Ishikawa (cell line): ENCODE data around the gene SIAH1.

Source experiments
- CEBPB ChIP-seq: IDR thresholded peaks from 2 replicates; pipeline ENCODE4 v1.6.1; 2012
- CREB1 ChIP-seq: IDR thresholded peaks from 2 replicates; pipeline ENCODE4 v1.6.1; 2012; ENCODE audit warnings: low read depth
- EGR1 ChIP-seq: IDR thresholded peaks from 2 replicates; pipeline ENCODE4 v1.6.1; 2012
- EP300 ChIP-seq: IDR thresholded peaks from 2 replicates; pipeline ENCODE4 v1.6.1; 2012; ENCODE audit warnings: borderline replicate concordance
- FOXM1 ChIP-seq: IDR thresholded peaks from 2 replicates; pipeline ENCODE4 v1.6.1; 2012; ENCODE audit warnings: low read depth, borderline replicate concordance
- NFIC ChIP-seq: IDR thresholded peaks from 2 replicates; pipeline ENCODE4 v1.6.1; 2012
- RAD21 ChIP-seq: IDR thresholded peaks from 2 replicates; pipeline ENCODE4 v1.6.1; 2012; ENCODE audit warnings: low read depth
- TAF1 ChIP-seq: IDR thresholded peaks from 2 replicates; pipeline ENCODE4 v1.6.1; 2012; ENCODE audit warnings: low read depth, mild to moderate bottlenecking
- TCF12 ChIP-seq: IDR thresholded peaks from 2 replicates; pipeline ENCODE4 v1.6.1; 2012; ENCODE audit warnings: low read depth
- TEAD4 ChIP-seq: IDR thresholded peaks from 2 replicates; pipeline ENCODE4 v1.6.1; 2012
- YY1 ChIP-seq: IDR thresholded peaks from 2 replicates; pipeline ENCODE4 v1.6.1; 2012; ENCODE audit warnings: low read depth
- ZBTB7A ChIP-seq: IDR thresholded peaks from 2 replicates; pipeline ENCODE4 v1.6.1; 2012; ENCODE audit warnings: low read depth
- TF ChIP-seq, protein P1 (sequence below): IDR thresholded peaks from 2 replicates; pipeline ENCODE4 v1.6.1; 2012; ENCODE audit warnings: low read depth, mild to moderate bottlenecking
- TF ChIP-seq, protein P2 (sequence below): IDR thresholded peaks from 2 replicates; pipeline ENCODE4 v1.6.1; 2012
- TF ChIP-seq, protein P3 (sequence below): IDR thresholded peaks from 2 replicates; pipeline ENCODE4 v1.6.1; 2012

The SIAH1 gene

DNA sequence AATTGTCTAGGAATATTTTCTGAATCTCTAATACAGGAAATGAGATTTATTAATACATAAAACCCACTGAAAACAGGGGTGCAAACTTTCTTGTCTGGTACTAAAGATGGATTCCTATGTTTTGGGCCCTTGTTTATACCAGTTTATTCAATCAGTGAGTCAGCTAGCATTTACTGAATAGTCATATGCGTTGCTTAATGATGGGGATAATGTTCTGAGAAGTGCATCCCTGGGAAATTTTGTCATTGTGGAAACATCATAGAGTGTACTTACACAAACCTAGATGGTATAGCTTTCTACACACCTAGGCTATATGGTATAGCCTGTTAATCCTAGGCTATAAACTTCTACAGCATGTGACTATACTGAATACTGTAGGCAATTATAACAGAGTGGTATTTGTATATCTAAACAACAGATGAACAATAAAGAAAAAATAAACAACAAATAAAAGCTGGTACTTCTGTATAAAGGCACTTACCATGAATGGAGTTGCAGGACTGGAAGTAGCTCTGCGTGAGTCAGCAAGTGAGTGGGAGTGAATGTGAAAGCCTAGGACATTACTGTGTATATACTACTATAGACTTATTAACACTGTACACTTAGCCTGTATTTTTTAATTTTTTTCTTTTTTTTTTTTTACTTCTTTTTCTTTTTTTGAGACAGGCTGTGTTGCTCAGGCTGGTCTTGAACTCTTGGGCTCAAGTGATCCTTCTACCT lies 63.7 kb downstream of the SIAH1 start:
- TF ChIP-seq EGR1 (no peak), TEAD4 (no peak), FOXM1 (no peak), RAD21 (no peak), TCF12 (no peak), YY1 (no peak)
- TF ChIP-seq, protein P1, sequence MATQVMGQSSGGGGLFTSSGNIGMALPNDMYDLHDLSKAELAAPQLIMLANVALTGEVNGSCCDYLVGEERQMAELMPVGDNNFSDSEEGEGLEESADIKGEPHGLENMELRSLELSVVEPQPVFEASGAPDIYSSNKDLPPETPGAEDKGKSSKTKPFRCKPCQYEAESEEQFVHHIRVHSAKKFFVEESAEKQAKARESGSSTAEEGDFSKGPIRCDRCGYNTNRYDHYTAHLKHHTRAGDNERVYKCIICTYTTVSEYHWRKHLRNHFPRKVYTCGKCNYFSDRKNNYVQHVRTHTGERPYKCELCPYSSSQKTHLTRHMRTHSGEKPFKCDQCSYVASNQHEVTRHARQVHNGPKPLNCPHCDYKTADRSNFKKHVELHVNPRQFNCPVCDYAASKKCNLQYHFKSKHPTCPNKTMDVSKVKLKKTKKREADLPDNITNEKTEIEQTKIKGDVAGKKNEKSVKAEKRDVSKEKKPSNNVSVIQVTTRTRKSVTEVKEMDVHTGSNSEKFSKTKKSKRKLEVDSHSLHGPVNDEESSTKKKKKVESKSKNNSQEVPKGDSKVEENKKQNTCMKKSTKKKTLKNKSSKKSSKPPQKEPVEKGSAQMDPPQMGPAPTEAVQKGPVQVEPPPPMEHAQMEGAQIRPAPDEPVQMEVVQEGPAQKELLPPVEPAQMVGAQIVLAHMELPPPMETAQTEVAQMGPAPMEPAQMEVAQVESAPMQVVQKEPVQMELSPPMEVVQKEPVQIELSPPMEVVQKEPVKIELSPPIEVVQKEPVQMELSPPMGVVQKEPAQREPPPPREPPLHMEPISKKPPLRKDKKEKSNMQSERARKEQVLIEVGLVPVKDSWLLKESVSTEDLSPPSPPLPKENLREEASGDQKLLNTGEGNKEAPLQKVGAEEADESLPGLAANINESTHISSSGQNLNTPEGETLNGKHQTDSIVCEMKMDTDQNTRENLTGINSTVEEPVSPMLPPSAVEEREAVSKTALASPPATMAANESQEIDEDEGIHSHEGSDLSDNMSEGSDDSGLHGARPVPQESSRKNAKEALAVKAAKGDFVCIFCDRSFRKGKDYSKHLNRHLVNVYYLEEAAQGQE, result no peak
- TF ChIP-seq, protein P2, sequence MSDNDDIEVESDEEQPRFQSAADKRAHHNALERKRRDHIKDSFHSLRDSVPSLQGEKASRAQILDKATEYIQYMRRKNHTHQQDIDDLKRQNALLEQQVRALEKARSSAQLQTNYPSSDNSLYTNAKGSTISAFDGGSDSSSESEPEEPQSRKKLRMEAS, result no peak

DNA sequence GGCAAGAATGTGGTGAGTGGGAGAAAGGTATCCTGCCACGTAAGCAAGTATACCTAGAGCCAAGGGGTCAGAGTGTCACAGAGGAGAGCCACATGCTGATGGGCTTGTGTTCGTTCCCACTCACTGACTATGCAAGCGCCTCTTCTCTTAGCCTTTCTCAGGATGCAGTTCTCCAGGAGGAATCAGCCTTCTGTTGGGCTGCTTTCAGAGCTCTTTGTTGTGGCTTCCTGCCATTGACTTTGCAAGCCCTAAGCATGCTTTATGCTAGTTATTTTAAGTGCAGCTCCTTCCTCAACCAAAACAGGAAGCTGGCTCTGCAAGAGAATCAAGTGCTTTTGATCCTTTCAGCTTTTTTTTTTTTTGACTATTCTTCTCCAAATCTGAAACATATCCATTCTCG lies 66.6 kb downstream of the SIAH1 start:
- TF ChIP-seq CREB1, result no peak
- no peak for TF ChIP-seq EGR1
- no peak for TF ChIP-seq EP300
- TF ChIP-seq YY1, result no peak
- TF ChIP-seq, protein P3, sequence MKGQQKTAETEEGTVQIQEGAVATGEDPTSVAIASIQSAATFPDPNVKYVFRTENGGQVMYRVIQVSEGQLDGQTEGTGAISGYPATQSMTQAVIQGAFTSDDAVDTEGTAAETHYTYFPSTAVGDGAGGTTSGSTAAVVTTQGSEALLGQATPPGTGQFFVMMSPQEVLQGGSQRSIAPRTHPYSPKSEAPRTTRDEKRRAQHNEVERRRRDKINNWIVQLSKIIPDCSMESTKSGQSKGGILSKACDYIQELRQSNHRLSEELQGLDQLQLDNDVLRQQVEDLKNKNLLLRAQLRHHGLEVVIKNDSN, result no peak
- no peak for TF ChIP-seq CEBPB

DNA sequence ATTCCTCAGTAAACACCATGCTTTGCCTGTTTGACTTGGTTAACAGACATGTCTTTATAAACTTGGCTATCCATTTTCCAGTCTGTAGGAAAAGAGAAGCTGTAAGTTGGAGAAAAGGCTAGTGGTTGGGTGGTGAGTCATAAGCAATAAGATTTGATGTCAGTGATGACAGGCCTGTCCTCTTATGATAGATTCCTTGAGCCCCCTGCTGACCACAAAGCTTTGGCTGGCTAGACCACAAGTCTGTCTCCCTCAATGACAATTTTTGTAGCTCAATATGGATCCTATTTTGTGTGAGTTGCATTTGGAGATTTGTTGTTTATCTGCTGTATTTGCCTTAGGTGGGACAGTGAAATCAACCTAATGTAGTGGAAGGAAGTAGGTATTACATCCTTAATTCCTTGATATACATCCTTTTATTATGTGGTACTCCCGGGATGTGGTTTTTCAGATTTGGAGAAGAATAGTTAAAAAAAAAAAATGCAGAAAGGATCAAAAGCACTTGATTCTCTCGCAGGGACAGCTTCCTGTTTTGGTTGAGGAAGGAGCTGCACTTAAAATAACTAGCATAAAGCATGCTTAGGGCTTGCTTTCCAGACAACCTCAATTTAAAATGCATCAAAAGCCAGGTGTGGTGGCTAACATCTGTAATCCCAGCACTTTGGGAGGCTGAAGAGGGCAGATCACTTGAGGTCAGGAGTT lies 67.4 kb downstream of the SIAH1 start:
- TF ChIP-seq TAF1 (no peak), RAD21 (no peak), NFIC (no peak), CEBPB (no peak), EP300 (no peak), TEAD4 (no peak), YY1 (no peak), ZBTB7A (no peak)
- TF ChIP-seq, protein P3, result no peak
- TF ChIP-seq, protein P1, result no peak

DNA sequence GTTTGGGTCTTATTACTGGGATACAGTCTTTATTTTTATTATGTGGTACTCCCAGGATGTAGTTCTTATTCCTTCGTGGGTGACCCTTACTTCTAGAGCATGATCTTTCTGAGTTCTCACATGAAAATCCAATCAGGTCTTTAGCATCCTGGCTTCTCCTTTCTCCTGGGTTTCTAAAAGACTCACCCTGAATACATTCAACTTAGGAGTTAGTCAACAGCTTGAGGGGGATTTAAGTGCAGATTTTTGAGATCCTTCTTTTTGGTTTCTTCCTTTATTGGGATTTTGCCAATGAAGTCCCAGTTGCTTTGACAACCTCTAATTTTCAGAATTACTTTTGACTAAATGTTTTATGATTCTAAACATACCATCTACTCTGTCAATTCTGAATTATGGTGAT lies 68.2 kb downstream of the SIAH1 start:
- TF ChIP-seq, protein P3, result no peak
- TF ChIP-seq EGR1 (no peak), TEAD4 (no peak), TCF12 (no peak), RAD21 (no peak), YY1 (no peak), FOXM1 (no peak), TAF1 (no peak), CREB1 (no peak), ZBTB7A (no peak), CEBPB (no peak), EP300 (no peak), NFIC (no peak)
- TF ChIP-seq, protein P1, result no peak
- TF ChIP-seq, protein P2, result no peak
